Measurements from ENCODE around the gene SHLD2.
"Not testable (repeated sequence)": the region's sequence is repeated elsewhere in the genome, so short reads cannot be mapped to it uniquely, and the experiment has no call there.

- TF ChIP-seq CTCF, EP300, POLR2AphosphoS5, POLR2A (IDR thresholded peaks at IDR 0.05): not testable (repeated sequence)
Observed at GRCh38 chr10:87239346-87239808, 144.4 kb downstream of the SHLD2 start.

Measured in suprapubic skin (tissue), 4 donors.